NCI-H748 (cell line): ENCODE results near the gene SPON1.
"Not testable (repeated sequence)": the region's sequence is repeated elsewhere in the genome, so short reads cannot be mapped to it uniquely, and the experiment has no call there.

Experiments used
- DNase-seq: peaks from one replicate; lab custom pipeline; 2025; ENCODE audit not compliant: unreplicated experiment; lab: John Stamatoyannopoulos, UW

SPON1 gene

GRCh38 chr11:14267861-14268635 lies 305.5 kb downstream of the SPON1 start:
- DNase-seq: no peak

- no peak for DNase-seq
These were observed 307.4 kb downstream of the SPON1 start for GRCh38 chr11:14269692-14270573.

- no peak for DNase-seq
These were observed 308.4 kb downstream of the SPON1 start for GRCh38 chr11:14270690-14271542.

- DNase-seq: no peak
These were observed 311.4 kb downstream of the SPON1 start for GRCh38 chr11:14273895-14274294.

GRCh38 chr11:14275076-14275475 lies 312.6 kb downstream of the SPON1 start:
- no peak for DNase-seq

GRCh38 chr11:14278869-14279268 lies 316.3 kb downstream of the SPON1 start:
- not testable (repeated sequence) for DNase-seq

GRCh38 chr11:14288189-14288935 lies 325.8 kb downstream of the SPON1 start:
- no peak for DNase-seq

- DNase-seq: no peak
These were observed 327.9 kb downstream of the SPON1 start for GRCh38 chr11:14290422-14290821.

GRCh38 chr11:14299921-14300320 lies 337.4 kb downstream of the SPON1 start:
- DNase-seq: no peak

GRCh38 chr11:14300661-14301304 lies 338.3 kb downstream of the SPON1 start:
- DNase-seq: peak; percentile 61

- no peak for DNase-seq
These were observed 342.1 kb downstream of the SPON1 start for GRCh38 chr11:14304601-14305000.

GRCh38 chr11:14305649-14306048 lies 343.1 kb downstream of the SPON1 start:
- no peak for DNase-seq

GRCh38 chr11:14306481-14306880 lies 344.0 kb downstream of the SPON1 start:
- no peak for DNase-seq

- DNase-seq: peak; percentile 35
These were observed 345.8 kb downstream of the SPON1 start for GRCh38 chr11:14308114-14308896.

GRCh38 chr11:14308897-14309387 lies 346.4 kb downstream of the SPON1 start:
- DNase-seq: no peak

GRCh38 chr11:14309425-14310192 lies 347.1 kb downstream of the SPON1 start:
- no peak for DNase-seq

GRCh38 chr11:14310679-14311078 lies 348.2 kb downstream of the SPON1 start:
- DNase-seq: no peak

- no peak for DNase-seq
These were observed 350.4 kb downstream of the SPON1 start for GRCh38 chr11:14312736-14313438.
